Frontal cortex (tissue), 1 donor: ENCODE data around the gene SNAPC4. TPM values are rescaled to one million over a fixed set of nuclear protein-coding genes. Genes with fewer than 3 reads are reported as not detected.

ENCODE experiments used
- total RNA-seq: library from RNA; depleted of rRNA; stranded (reverse); fragments of >200 nt; gene quantifications from one replicate; pipeline ENCODE4 v1.2.3, GENCODE V29; 2014

Gene SNAPC4
- total RNA-seq, 1 donor from 2014 or later = 5.7 TPM

Other genes starting within 250 kb of the SNAPC4 start
- gene LHX3, start 195.0 kb downstream of the SNAPC4 start, total RNA-seq = not detected
- gene QSOX2, start 154.4 kb downstream of the SNAPC4 start, total RNA-seq = 8.2 TPM
- gene CCDC187, start 96.1 kb downstream of the SNAPC4 start, total RNA-seq = 0.41 TPM
- 71.7 TPM for gene GPSM1, start 72.6 kb downstream of the SNAPC4 start, total RNA-seq
- gene DNLZ, start 36.4 kb downstream of the SNAPC4 start, total RNA-seq = 9.0 TPM
- gene CARD9, start 26.5 kb downstream of the SNAPC4 start, total RNA-seq = 0.41 TPM
- 20.0 TPM for gene ENTR1, start 10.4 kb upstream of the SNAPC4 start, total RNA-seq
- 26.1 TPM for gene PMPCA, start 10.5 kb upstream of the SNAPC4 start, total RNA-seq
- gene INPP5E, start 39.7 kb upstream of the SNAPC4 start, total RNA-seq = 10.2 TPM
- 9.0 TPM for gene SEC16A, start 82.9 kb upstream of the SNAPC4 start, total RNA-seq
- 15.9 TPM for gene NOTCH1, start 145.9 kb upstream of the SNAPC4 start, total RNA-seq